Measurements from ENCODE around the gene NPW. TPM values are rescaled to one million over a fixed set of nuclear protein-coding genes. Genes with fewer than 3 reads are reported as not detected.
"Not testable (repeated sequence)": the region's sequence is repeated elsewhere in the genome, so short reads cannot be mapped to it uniquely, and the experiment has no call there.

NPW gene
- polyA plus RNA-seq, 1 donor from 2014 or later, result not detected

- Mint-ChIP-seq H3K27ac (no peak overlapping the region), H3K27me3 (no peaks in the 10 kb centered on the region), H3K9me3 (no peaks in the 10 kb centered on the region), H3K4me1 (peaks cover 9 to 17% (median 16%) of the 10 kb centered on the region in 3 donors), H3K4me3 (peak overlapping the region in 1 of 4 donors; percentile 40), H3K36me3 (no peaks in the 10 kb centered on the region)
Measured at GRCh38 chr16:2003827-2004641, 15.6 kb upstream of the NPW start.

- no peaks in the 10 kb centered on the region for H3K36me3 Mint-ChIP-seq
- no peaks in the 10 kb centered on the region for H3K27me3 Mint-ChIP-seq
- peaks cover 11 to 17% (median 16%) of the 10 kb centered on the region in 3 donors for H3K4me1 Mint-ChIP-seq
- H3K4me3 Mint-ChIP-seq, result no peak overlapping the region
- H3K9me3 Mint-ChIP-seq, result no peaks in the 10 kb centered on the region
- no peak overlapping the region for H3K27ac Mint-ChIP-seq
Measured at GRCh38 chr16:2004795-2005517, 14.6 kb upstream of the NPW start.

DNA sequence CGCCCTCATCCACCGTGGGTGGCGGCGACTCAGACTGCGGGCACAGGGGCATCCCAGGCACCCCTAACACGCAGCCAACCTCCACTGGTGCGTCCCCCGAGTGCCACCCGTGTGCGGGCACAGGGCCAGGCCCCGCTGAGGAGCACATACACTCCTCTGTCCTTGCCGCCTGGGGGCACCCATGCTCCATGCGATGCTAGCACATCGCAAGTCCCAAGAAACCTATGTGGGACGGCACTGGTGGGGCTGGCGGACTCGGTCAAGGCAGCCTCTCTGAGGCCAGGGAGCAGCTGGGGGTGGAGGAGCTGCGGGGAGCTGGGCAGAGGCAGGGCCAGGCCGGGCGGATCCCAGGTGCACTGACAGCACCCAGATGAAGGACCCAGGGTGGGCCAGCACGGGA is 13.9 kb upstream of the NPW start:
- Mint-ChIP-seq H3K4me1 (peaks cover 15 to 22% (median 20%) of the 10 kb centered on the region in 3 donors), H3K36me3 (no peaks in the 10 kb centered on the region), H3K27ac (no peak overlapping the region), H3K4me3 (peak overlapping the region in 2 of 4 donors; percentile 7 to 53), H3K27me3 (no peaks in the 10 kb centered on the region), H3K9me3 (no peaks in the 10 kb centered on the region)

DNA sequence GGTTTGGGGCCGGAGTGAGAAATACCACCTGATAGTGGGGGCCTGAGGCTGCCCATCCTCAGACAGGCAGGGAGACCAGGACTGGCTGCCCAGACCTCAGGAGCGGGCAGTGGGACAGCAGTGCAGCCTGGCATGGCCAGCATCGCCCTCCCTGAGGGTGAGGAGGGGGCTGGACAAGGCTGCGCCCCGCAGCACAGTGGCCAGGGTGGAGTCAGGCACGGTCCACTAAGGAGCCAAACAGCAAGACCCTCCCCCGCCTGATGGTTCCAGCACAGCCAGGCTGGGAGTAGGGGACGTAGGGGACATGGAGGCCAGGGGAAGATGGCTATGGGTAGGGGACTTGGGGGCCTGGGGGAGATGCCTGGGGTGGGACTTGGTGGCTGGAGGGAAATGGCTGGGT is 13.3 kb upstream of the NPW start:
- Mint-ChIP-seq H3K9me3 (no peaks in the 10 kb centered on the region), H3K27me3 (no peaks in the 10 kb centered on the region), H3K4me1 (peaks cover 15 to 22% (median 20%) of the 10 kb centered on the region in 3 donors), H3K4me3 (peak overlapping the region in 3 of 4 donors; percentile 7 to 71 (median 33)), H3K27ac (peak overlapping the region in 2 of 3 donors; percentile 53 to 88), H3K36me3 (no peaks in the 10 kb centered on the region)

DNA sequence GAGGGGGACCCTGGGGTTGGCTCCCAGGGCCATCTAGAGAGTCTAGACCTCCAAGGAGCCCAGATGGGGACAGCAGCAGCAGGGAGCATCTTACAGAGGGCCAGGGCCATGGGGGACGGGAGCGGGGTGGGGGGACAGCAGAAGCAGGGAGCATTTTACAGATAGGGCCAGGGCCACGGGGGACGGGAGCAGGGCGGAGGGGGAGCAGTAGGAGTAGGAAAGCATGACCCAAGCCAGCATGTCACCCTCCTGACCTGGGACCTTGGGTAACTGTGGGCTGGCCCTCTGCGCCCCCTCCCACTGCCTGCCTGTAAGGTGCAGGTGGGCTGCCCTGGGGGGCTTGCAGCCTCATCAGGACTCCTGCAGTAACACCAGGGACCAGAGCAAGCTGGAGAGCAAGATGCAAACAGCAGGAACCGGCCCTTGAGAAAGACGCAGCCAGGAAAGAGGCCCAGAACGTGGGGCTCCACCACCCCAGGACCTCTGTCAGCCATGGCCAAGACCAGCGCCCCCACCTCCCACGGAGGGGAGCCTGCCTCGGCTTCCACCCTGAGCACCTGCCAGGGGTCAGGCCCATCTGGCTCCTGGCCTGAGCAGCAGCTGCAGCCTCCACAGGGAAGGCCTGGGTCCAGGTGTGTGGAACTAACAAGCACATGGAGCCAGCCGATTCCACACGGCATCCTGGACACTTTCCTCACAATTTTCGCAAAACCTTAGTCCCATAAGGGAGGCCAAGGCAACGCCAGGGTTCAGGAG is 12.3 kb upstream of the NPW start:
- Mint-ChIP-seq H3K9me3 (no peaks in the 10 kb centered on the region), H3K36me3 (no peaks in the 10 kb centered on the region), H3K27ac (peak overlapping the region in 1 of 3 donors; percentile 90), H3K4me3 (peak overlapping the region in 3 of 4 donors; percentile 43 to 93 (median 93)), H3K27me3 (no peaks in the 10 kb centered on the region), H3K4me1 (peaks cover 15 to 22% (median 20%) of the 10 kb centered on the region in 3 donors)

DNA sequence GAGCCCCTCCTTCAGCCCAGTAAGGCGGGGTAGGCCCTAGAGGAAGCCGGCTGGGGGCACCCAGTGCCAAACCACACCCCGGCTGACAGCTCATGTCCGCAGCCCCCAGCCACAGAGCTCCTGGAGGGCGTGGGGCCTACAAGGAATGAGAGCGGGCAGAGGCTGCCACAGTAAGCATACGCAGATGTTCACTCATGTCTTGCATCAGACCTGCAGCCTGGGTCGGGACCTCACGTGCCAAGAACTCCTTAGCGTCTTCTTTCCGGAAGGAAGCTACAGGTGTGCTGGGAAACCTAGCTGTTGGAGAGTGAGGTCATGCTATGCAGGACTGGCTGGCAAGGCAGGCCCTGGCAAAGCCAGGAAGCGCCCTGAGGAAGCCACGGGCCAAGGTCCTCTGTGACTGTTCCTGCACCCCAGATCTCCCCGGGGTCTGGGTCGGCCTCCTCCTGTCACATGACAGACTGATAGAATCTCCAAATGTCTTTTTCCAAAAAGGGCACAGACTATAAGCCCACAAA is 11.5 kb upstream of the NPW start:
- H3K27ac Mint-ChIP-seq, result peak overlapping the region; percentile 80 to 93 (median 90)
- H3K4me3 Mint-ChIP-seq, result peak overlapping the region; percentile 81 to 93 (median 92)
- no peaks in the 10 kb centered on the region for H3K36me3 Mint-ChIP-seq
- H3K9me3 Mint-ChIP-seq, result no peaks in the 10 kb centered on the region
- H3K4me1 Mint-ChIP-seq, result peaks cover 15 to 22% (median 20%) of the 10 kb centered on the region in 3 donors
- no peaks in the 10 kb centered on the region for H3K27me3 Mint-ChIP-seq

GRCh38 chr16:2008631-2009163 is 10.9 kb upstream of the NPW start:
- Mint-ChIP-seq H3K27ac (peak overlapping the region; percentile 82 to 93 (median 90)), H3K27me3 (no peaks in the 10 kb centered on the region), H3K4me1 (peaks cover 15 to 22% (median 20%) of the 10 kb centered on the region in 3 donors), H3K4me3 (peak overlapping the region; percentile 81 to 93 (median 92)), H3K36me3 (no peaks in the 10 kb centered on the region), H3K9me3 (no peaks in the 10 kb centered on the region)

- H3K27me3 Mint-ChIP-seq, result no peaks in the 10 kb centered on the region
- peak overlapping the region in 2 of 3 donors; percentile 82 to 93 for H3K27ac Mint-ChIP-seq
- H3K36me3 Mint-ChIP-seq, result no peaks in the 10 kb centered on the region
- peaks cover 15 to 22% (median 20%) of the 10 kb centered on the region in 3 donors for H3K4me1 Mint-ChIP-seq
- H3K9me3 Mint-ChIP-seq, result no peaks in the 10 kb centered on the region
- H3K4me3 Mint-ChIP-seq, result peak overlapping the region; percentile 81 to 93 (median 92)
Measured at GRCh38 chr16:2009164-2009711, 10.3 kb upstream of the NPW start.

DNA sequence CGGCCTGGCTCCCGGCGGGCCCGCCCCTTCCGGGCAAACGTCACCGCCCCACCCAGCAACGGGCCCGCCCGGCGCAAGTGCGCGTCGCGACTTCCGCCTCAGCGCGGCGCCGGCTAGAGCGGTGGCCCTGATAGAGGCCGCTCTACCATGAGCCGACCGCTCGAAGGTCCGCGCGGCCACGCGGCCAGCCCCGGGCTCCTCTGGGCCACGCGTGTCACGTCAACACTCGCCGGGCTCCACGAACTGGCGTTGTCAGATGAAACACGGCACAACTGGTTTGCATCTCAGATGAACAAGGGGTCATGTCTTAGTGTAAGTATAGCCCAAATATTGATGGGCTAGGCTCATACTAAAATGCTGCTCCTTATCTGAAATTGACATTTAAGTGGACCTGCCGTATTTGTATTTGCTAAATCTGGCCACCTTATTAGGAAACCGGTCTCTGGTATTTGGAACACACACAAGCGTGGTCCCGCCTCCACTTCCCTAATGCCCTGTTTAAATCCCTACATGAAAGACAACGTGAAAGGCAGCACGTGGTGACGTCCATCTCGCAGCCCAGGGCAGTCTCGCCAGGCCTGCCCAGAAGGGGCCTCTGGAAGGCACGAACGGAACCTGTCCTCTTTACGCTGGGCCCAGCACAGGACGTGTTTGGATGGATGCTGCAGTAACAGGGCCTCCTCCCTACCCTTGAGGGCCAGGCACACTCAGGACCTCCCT is 9.6 kb upstream of the NPW start, which contains the start of gene ZNF598:
TSS of gene ZNF598 (minus strand) at position 31 of the 720 bp plus-strand sequence.
- H3K4me3 Mint-ChIP-seq, result peak within 1 kb of the TSS; percentile 93 to 97 (median 95)
- H3K9me3 Mint-ChIP-seq, result no peaks in the 10 kb centered on the region
- peaks cover 15 to 22% (median 20%) of the 10 kb centered on the region in 3 donors for H3K4me1 Mint-ChIP-seq
- no peaks in the 10 kb centered on the region for H3K36me3 Mint-ChIP-seq
- H3K27ac Mint-ChIP-seq, result peak within 1 kb of the TSS; percentile 95 to 99 (median 98)
- H3K27me3 Mint-ChIP-seq, result no peaks in the 10 kb centered on the region

DNA sequence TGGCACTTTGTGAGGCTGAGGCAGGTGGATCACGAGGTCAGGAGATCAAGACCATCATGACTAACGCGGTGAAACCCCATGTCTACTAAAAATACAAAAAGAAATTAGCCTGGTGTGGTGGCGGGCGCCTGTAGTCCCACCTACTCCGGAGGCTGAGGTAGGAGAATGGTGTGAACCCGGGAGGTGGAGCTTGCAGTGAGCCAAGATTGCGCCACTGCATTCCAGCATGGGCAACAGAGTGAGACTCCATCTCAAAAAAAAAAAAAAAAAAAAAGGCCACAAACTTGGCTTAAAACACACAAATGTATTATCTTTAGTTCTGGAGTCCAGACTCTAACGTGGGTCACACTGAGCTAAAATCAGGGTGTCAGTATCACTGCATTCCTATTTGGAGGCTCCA is 7.9 kb upstream of the NPW start:
- not testable (repeated sequence) for H3K27me3 Mint-ChIP-seq, H3K9me3 Mint-ChIP-seq, H3K27ac Mint-ChIP-seq, H3K36me3 Mint-ChIP-seq
- Mint-ChIP-seq H3K4me3 (peak overlapping the region in 1 of 4 donors; percentile 6), H3K4me1 (peaks cover 15 to 21% (median 19%) of the 10 kb centered on the region in 3 donors)

DNA sequence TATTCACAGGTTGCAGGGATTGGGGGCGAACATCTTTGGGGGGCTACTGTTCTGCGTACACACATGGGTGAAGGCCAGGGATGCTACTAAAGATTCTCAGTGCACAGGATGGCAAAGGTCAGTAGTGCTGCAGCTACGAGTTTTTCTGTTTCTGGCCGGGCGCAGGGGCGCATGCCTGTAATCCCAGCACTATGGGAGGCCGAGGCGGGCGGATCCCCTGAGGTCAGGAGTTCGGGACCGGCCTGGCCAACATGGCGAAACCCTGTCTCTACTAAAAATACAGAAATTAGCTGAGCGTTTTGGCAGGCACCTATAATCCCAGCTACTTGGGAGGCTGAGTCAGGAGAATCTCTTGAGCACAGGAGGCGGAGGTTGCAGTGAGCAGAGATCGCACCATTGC is 6.1 kb upstream of the NPW start:
- H3K4me3 Mint-ChIP-seq, result peak overlapping the region in 1 of 4 donors; percentile 60
- peak overlapping the region in 1 of 3 donors; percentile 35 for H3K27ac Mint-ChIP-seq
- no peaks in the 10 kb centered on the region for H3K27me3 Mint-ChIP-seq
- H3K36me3 Mint-ChIP-seq, result no peaks in the 10 kb centered on the region
- H3K4me1 Mint-ChIP-seq, result peaks cover 9 to 11% (median 9%) of the 10 kb centered on the region in 3 donors
- no peaks in the 10 kb centered on the region for H3K9me3 Mint-ChIP-seq

GRCh38 chr16:2015117-2015946 is 4.3 kb upstream of the NPW start:
- Mint-ChIP-seq H3K27ac (no peak overlapping the region), H3K4me1 (peaks cover under 1 to 4% (median under 1%) of the 10 kb centered on the region in 3 donors), H3K9me3 (no peaks in the 10 kb centered on the region), H3K4me3 (no peak overlapping the region), H3K36me3 (no peaks in the 10 kb centered on the region), H3K27me3 (peaks cover 8% of the 10 kb centered on the region)

DNA sequence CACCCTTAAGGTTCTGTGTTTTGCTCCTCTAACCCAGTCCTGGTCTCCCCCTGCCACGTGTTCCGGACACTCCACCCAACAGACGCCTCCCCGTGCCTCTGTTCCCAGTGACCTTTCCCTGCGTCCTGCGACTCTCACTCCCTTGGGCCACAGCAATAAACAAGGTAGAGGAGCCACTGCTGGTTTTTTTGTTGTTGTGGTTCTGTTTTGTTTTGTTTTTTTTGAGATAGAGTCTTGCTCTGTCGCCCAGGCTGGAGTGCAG is 3.7 kb upstream of the NPW start:
- no peak overlapping the region for H3K27ac Mint-ChIP-seq
- no peak overlapping the region for H3K4me3 Mint-ChIP-seq
- no peaks in the 10 kb centered on the region for H3K9me3 Mint-ChIP-seq
- peaks cover 0 to 3% (median 2%) of the 10 kb centered on the region in 3 donors for H3K4me1 Mint-ChIP-seq
- H3K27me3 Mint-ChIP-seq, result peaks cover 14% of the 10 kb centered on the region
- no peaks in the 10 kb centered on the region for H3K36me3 Mint-ChIP-seq

Data from IgD-negative memory B cell (primary cell).